GM21786 (cell line): ENCODE measurements around the gene KCNAB1.
A peak's percentile ranks its signal among the peaks of the same experiment; 100 is the strongest.

Experiments used
- ATAC-seq: cut with Tn5 transposase; IDR thresholded peaks from one replicate; pipeline ENCODE4 v1.9.1; 2021; ENCODE audit not compliant: unreplicated experiment

Gene KCNAB1

GRCh38 chr3:156586905-156587759, 466.8 kb downstream of the KCNAB1 start:
- peak; percentile 61 for ATAC-seq

- peak; percentile 19 for ATAC-seq
Observed at GRCh38 chr3:156587760-156588069, 467.3 kb downstream of the KCNAB1 start.
